GM18526 (cell line): ENCODE results near the gene TAAR6.

Source experiments
- POLR2A ChIP-seq: IDR thresholded peaks from 3 replicates; pipeline ENCODE4 v1.6.1; 2011; ENCODE audit not compliant: insufficient read length; ENCODE audit errors: extremely low read depth

Gene TAAR6

GRCh38 chr6:132569170-132569569 is 952 bp upstream of the TAAR6 start:
- TF ChIP-seq POLR2A, result no peak

- TF ChIP-seq POLR2A, result no peak
These were observed 1.7 kb downstream of the TAAR6 start for GRCh38 chr6:132571774-132572173.

- TF ChIP-seq POLR2A, result no peak
These were observed 14.6 kb downstream of the TAAR6 start for GRCh38 chr6:132584698-132585097.

GRCh38 chr6:132587424-132587823 is 17.3 kb downstream of the TAAR6 start:
- no peak for TF ChIP-seq POLR2A

GRCh38 chr6:132589454-132589853 is 19.3 kb downstream of the TAAR6 start, which contains the start of gene TAAR5:
Gene TAAR5 (minus strand): TSS chr6:132589741. CDS start chr6:132589686, 55 bp downstream.
- no peak for TF ChIP-seq POLR2A

- no peak for TF ChIP-seq POLR2A
These were observed 20.2 kb downstream of the TAAR6 start for GRCh38 chr6:132590362-132590761.

GRCh38 chr6:132592855-132593254 is 22.7 kb downstream of the TAAR6 start:
- TF ChIP-seq POLR2A, result no peak

- TF ChIP-seq POLR2A, result no peak
These were observed 26.1 kb downstream of the TAAR6 start for GRCh38 chr6:132596201-132596600.

GRCh38 chr6:132598473-132598872 is 28.4 kb downstream of the TAAR6 start:
- TF ChIP-seq POLR2A, result no peak

GRCh38 chr6:132604635-132605152 is 34.6 kb downstream of the TAAR6 start:
- TF ChIP-seq POLR2A, result no peak

GRCh38 chr6:132607544-132608233 is 37.6 kb downstream of the TAAR6 start:
- no peak for TF ChIP-seq POLR2A

- TF ChIP-seq POLR2A, result no peak
These were observed 41.5 kb downstream of the TAAR6 start for GRCh38 chr6:132611616-132612015.

- no peak for TF ChIP-seq POLR2A
These were observed 42.5 kb downstream of the TAAR6 start for GRCh38 chr6:132612449-132613108.

- no peak for TF ChIP-seq POLR2A
These were observed 44.4 kb downstream of the TAAR6 start for GRCh38 chr6:132614554-132614953.

GRCh38 chr6:132616677-132617076 is 46.6 kb downstream of the TAAR6 start:
- TF ChIP-seq POLR2A, result no peak
